ENCODE results near the gene KPNA2. TPM values are rescaled to one million over a fixed set of nuclear protein-coding genes. Genes with fewer than 3 reads are reported as not detected.

The KPNA2 gene
- total and polyA plus RNA-seq, 9 of the 15 experiments (the other 6 are each of a cell fraction or from before 2014, with no cell fraction given), result 132 to 984 (median 241) TPM

GRCh38 chr17:68019675-68020408, 15.7 kb upstream of the KPNA2 start (continued):
- TF ChIP-seq U2AF1 (optimal IDR thresholded peaks at IDR 0.05; ENCODE audit: low read depth, low read length) (peak; percentile 63), ZNF354B (CRISPR knock-in tag; IDR thresholded peaks at IDR 0.05) (no peak), SRF (CRISPR knock-in tag; IDR thresholded peaks at IDR 0.05) (0 out of 4 replicates have a peak, but pooled peaks of 1 of the 2 experiments have one; percentile 62), CTCFL (IDR thresholded peaks at IDR 0.05; ENCODE audit: borderline replicate concordance, insufficient read depth, low read depth, low read length, poor library complexity, severe bottlenecking) (peak; percentile 63), RNF2 (IDR thresholded peaks at IDR 0.05) (peak; percentile 95), LEF1 (IDR thresholded peaks at IDR 0.05) (0 out of 2 replicates have a peak, but pooled peaks have one; percentile 9), ZBTB33 (CRISPR knock-in tag; IDR thresholded peaks at IDR 0.05) (peak; percentile 82), ZNF282 (CRISPR knock-in tag; IDR thresholded peaks at IDR 0.05) (0 out of 2 replicates have a peak, but pooled peaks have one; percentile 25), ELK1 (CRISPR knock-in tag; IDR thresholded peaks at IDR 0.05) (no peak), ESRRA (IDR thresholded peaks at IDR 0.05; ENCODE audit: borderline replicate concordance, low read depth) (peak; percentile 91; the same call in 1 of the 2 replicates), PML (IDR thresholded peaks at IDR 0.05; ENCODE audit: low read length) (peak; percentile 67), GABPB2 (CRISPR knock-in tag; conservative IDR thresholded peaks at IDR 0.05) (no peak), THAP12 (CRISPR knock-in tag; IDR thresholded peaks at IDR 0.05) (peak; percentile 85), RBM15 (IDR thresholded peaks at IDR 0.05; ENCODE audit: insufficient read depth, low read length) (no peak), ZMIZ1 (IDR thresholded peaks at IDR 0.05; ENCODE audit: low read depth in 2 of 2, low read length in 2 of 2) (peak in 1 of 2 experiments; percentile 61; a peak in 2 of 4 replicates)

Data from K562 (cell line).